Prostate gland (tissue), 2 donors: Measurements from ENCODE around the gene SPATA6L. TPM values are rescaled to one million over a fixed set of nuclear protein-coding genes. Genes with fewer than 3 reads are reported as not detected.

Experiments
- DNase-seq: peaks from one replicate; pipeline ENCODE4 v3.0.0-alpha.2; 2019; ENCODE audit warnings: low spot score
- H3K27ac ChIP-seq, 2 donors: fragments of 200-600 bp; sonication (generic); 2 replicates each; pipeline ENCODE4 v1.5.1; 2017 to 2019
- H3K27me3 ChIP-seq: fragments of 200-600 bp; sonication (generic); replicated peaks from 2 replicates; pipeline ENCODE4 v1.5.1; 2019; ENCODE audit not compliant: insufficient read depth
- H3K36me3 ChIP-seq, 2 donors: fragments of 200-600 bp; sonication (generic); 1 replicate in 1 of 2; 2 replicates in 1 of 2; pipeline versions ENCODE4 v1.5.1 to v1.8.1; 2017 to 2019
- H3K4me1 ChIP-seq: fragments of 200-600 bp; sonication (generic); replicated peaks from 2 replicates; pipeline ENCODE4 v1.5.1; 2019
- H3K4me3 ChIP-seq, 2 donors: fragments of 200-600 bp; sonication (generic); 2 replicates each; pipeline ENCODE4 v1.5.1; 2017 to 2019
- H3K9me3 ChIP-seq: fragments of 200-600 bp; sonication (generic); 2 replicates; pipeline ENCODE4 v1.5.1; 2017
- CTCF ChIP-seq, 4 experiments: fragments of 200-600 bp in 2 of 4; fragments of 450-650 bp in 2 of 4; sonication (generic) in 2 of 4; IDR thresholded peaks; 1 replicate in 3 of 4; 2 replicates in 1 of 4; pipeline ENCODE4 v1.5.1; 2016 to 2019; ENCODE audit warnings: antibody characterized with exemption in 4 of 4, mild to moderate bottlenecking in 2 of 4, moderate library complexity in 2 of 4
- POLR2A ChIP-seq: fragments of 450-650 bp; IDR thresholded peaks from one replicate; pipeline ENCODE4 v1.6.1; 2016; ENCODE audit warnings: antibody characterized with exemption, mild to moderate bottlenecking
- POLR2AphosphoS5 ChIP-seq: sonication (generic); formaldehyde crosslinking; IDR thresholded peaks from one replicate; pipeline ENCODE4 v1.6.1; 2017; ENCODE audit warnings: antibody characterized with exemption
- WGBS: methylation state at CpG from one replicate; pipeline ENCODE4 v1.1.5; 2018; 5-methylcytosine and 5-hydroxymethylcytosine counted together
- intact Hi-C: fragments of 100-400 bp; cut with DNase I; formaldehyde crosslinking; loops from one replicate; pipeline ENCODE4 v1.14.2; 2022
- total RNA-seq, 2 donors: library from RNA; depleted of rRNA; stranded (reverse); fragments of >200 nt; gene quantifications; one replicate each; pipeline ENCODE4 v1.1.0, GENCODE V29; 2016

The SPATA6L gene
- total RNA-seq: 1 to 10 TPM; 3.1 to 6.2 TPM

- peak within 1 kb of the TSS; percentile 74 to 90 for H3K27ac ChIP-seq
- H3K9me3 ChIP-seq: no peaks in the 10 kb centered on the region
- 2% methylated on average over 36 of the region's 36 CpGs for WGBS
- no peaks in the 10 kb centered on the region for H3K27me3 ChIP-seq
- peak within 1 kb of the TSS; percentile 31 to 39 for H3K4me3 ChIP-seq
- no peaks in the 10 kb centered on the region for H3K36me3 ChIP-seq
- peak; percentile 75 for DNase-seq
- H3K4me1 ChIP-seq: peaks cover 8% of the 10 kb centered on the region
- TF ChIP-seq CTCF (IDR thresholded peaks at IDR 0.05) (no peak), POLR2A (peak; percentile 18), POLR2AphosphoS5 (peak; percentile 50)
- intact Hi-C loops: loop anchor here (10.0 kb wide), 1 partner anchor 319 kb away; the partner anchor contains the start of gene JAK2
Measured at GRCh38 chr9:4666042-4666699, at the start of gene SPATA6L. Gene SPATA6L (minus strand): TSS chr9:4666480. CDS start chr9:4666250, 230 bp downstream.

- no peaks in the 10 kb centered on the region for H3K27me3 ChIP-seq
- no peak overlapping the region for H3K27ac ChIP-seq
- peaks cover 0 to 14% of the 10 kb centered on the region in 2 donors for H3K36me3 ChIP-seq
- TF ChIP-seq POLR2A (no peak), CTCF (IDR thresholded peaks at IDR 0.05) (no peak), POLR2AphosphoS5 (no peak)
- no peak overlapping the region for H3K4me3 ChIP-seq
- no peaks in the 10 kb centered on the region for H3K4me1 ChIP-seq
- 72% methylated on average over 9 of the region's 9 CpGs for WGBS
- no peak for DNase-seq
- H3K9me3 ChIP-seq: no peaks in the 10 kb centered on the region
- intact Hi-C loops: no loop called here
Measured at GRCh38 chr9:4714266-4715016, 48.2 kb upstream of the SPATA6L start.

GRCh38 chr9:4713849-4714248 lies 47.6 kb upstream of the SPATA6L start:
- Histone ChIP-seq H3K4me3 (no peak overlapping the region), H3K4me1 (no peaks in the 10 kb centered on the region), H3K9me3 (no peaks in the 10 kb centered on the region), H3K36me3 (peaks cover 0 to 14% of the 10 kb centered on the region in 2 donors), H3K27ac (no peak overlapping the region), H3K27me3 (no peaks in the 10 kb centered on the region)
- TF ChIP-seq POLR2AphosphoS5: no peak
- TF ChIP-seq CTCF (IDR thresholded peaks at IDR 0.05): no peak
- no peak for TF ChIP-seq POLR2A
- WGBS: 67% methylated on average over 7 of the region's 7 CpGs
- DNase-seq: no peak
- intact Hi-C loops: no loop called here

- intact Hi-C loops: no loop called here
- Histone ChIP-seq H3K4me3 (no peak overlapping the region), H3K4me1 (no peaks in the 10 kb centered on the region), H3K27me3 (no peaks in the 10 kb centered on the region), H3K36me3 (no peaks in the 10 kb centered on the region), H3K9me3 (no peaks in the 10 kb centered on the region), H3K27ac (no peak overlapping the region)
- no peak for DNase-seq
- TF ChIP-seq POLR2A: no peak
- no peak for TF ChIP-seq POLR2AphosphoS5
- no peak for TF ChIP-seq CTCF (IDR thresholded peaks at IDR 0.05)
Measured at GRCh38 chr9:4709380-4709779, 43.1 kb upstream of the SPATA6L start.
